ENCODE results near the gene TRIM14. TPM values are rescaled to one million over a fixed set of nuclear protein-coding genes. Genes with fewer than 3 reads are reported as not detected.

The TRIM14 gene
- total RNA-seq, 3 donors from 2014 or later = 8.8 to 14.9 (median 14.6) TPM

GRCh38 chr9:98050351-98050750 lies 68.7 kb downstream of the TRIM14 start:
- no peak overlapping the region for H3K27ac ChIP-seq
- DNase-seq (ENCODE audit: low spot score in 2 of 2) = no peak
- intact Hi-C loops (cut with DNase I; ENCODE audit: low total_unique reads) = no loop called here
- no peaks in the 10 kb centered on the region for H3K9me3 ChIP-seq
- no peaks in the 10 kb centered on the region for H3K4me1 ChIP-seq
- H3K27me3 ChIP-seq = no peaks in the 10 kb centered on the region
- H3K4me3 ChIP-seq = no peak overlapping the region
- H3K36me3 ChIP-seq = no peaks in the 10 kb centered on the region
- TF ChIP-seq POLR2AphosphoS5 (IDR thresholded peaks at IDR 0.05) (no peak), POLR2A (IDR thresholded peaks at IDR 0.05) (no peak), CTCF (IDR thresholded peaks at IDR 0.05) (no peak)

- H3K27me3 ChIP-seq = no peaks in the 10 kb centered on the region
- H3K4me3 ChIP-seq = no peak overlapping the region
- no peaks in the 10 kb centered on the region for H3K4me1 ChIP-seq
- no peak overlapping the region for H3K27ac ChIP-seq
- intact Hi-C loops (cut with DNase I; ENCODE audit: low total_unique reads) = no loop called here
- no peak for TF ChIP-seq POLR2AphosphoS5 (IDR thresholded peaks at IDR 0.05)
- TF ChIP-seq POLR2A (IDR thresholded peaks at IDR 0.05) = no peak
- TF ChIP-seq CTCF (IDR thresholded peaks at IDR 0.05) = no peak
- no peaks in the 10 kb centered on the region for H3K9me3 ChIP-seq
- no peak for DNase-seq (ENCODE audit: low spot score in 2 of 2)
- no peaks in the 10 kb centered on the region for H3K36me3 ChIP-seq
These were observed 69.5 kb downstream of the TRIM14 start for GRCh38 chr9:98049288-98050072.

GRCh38 chr9:98047002-98047401 lies 72.0 kb downstream of the TRIM14 start:
- TF ChIP-seq POLR2AphosphoS5 (IDR thresholded peaks at IDR 0.05) (no peak), CTCF (IDR thresholded peaks at IDR 0.05) (no peak), POLR2A (IDR thresholded peaks at IDR 0.05) (no peak)
- H3K27ac ChIP-seq = no peak overlapping the region
- no peak overlapping the region for H3K4me3 ChIP-seq
- H3K9me3 ChIP-seq = no peaks in the 10 kb centered on the region
- intact Hi-C loops (cut with DNase I; ENCODE audit: low total_unique reads) = no loop called here
- H3K27me3 ChIP-seq = no peaks in the 10 kb centered on the region
- H3K36me3 ChIP-seq = no peaks in the 10 kb centered on the region
- no peak for DNase-seq (ENCODE audit: low spot score in 2 of 2)
- H3K4me1 ChIP-seq = no peaks in the 10 kb centered on the region

DNA sequence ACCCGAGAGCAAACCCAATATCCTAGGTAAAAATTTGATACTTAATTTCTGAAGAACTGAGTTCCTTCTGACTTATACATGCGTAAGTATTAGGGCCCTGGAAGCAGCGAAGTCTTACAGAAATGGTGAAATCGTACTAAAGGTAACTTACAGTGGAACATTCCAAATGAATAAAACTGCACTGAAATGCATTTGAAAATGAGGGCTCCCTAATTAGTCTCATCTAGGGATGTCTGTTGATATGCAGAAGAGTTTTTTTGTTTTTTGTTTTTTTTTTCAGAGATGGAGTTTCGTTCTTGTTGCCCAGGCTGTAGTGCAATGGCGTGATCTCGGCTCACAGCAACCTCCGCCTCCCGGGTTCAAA lies 72.9 kb downstream of the TRIM14 start:
- Histone ChIP-seq H3K4me3 (no peak overlapping the region), H3K36me3 (no peaks in the 10 kb centered on the region), H3K9me3 (no peaks in the 10 kb centered on the region), H3K27me3 (no peaks in the 10 kb centered on the region), H3K4me1 (no peaks in the 10 kb centered on the region), H3K27ac (no peak overlapping the region)
- DNase-seq (ENCODE audit: low spot score in 2 of 2) = no peak
- no peak for TF ChIP-seq CTCF (IDR thresholded peaks at IDR 0.05)
- TF ChIP-seq POLR2AphosphoS5 (IDR thresholded peaks at IDR 0.05) = no peak
- no peak for TF ChIP-seq POLR2A (IDR thresholded peaks at IDR 0.05)
- intact Hi-C loops (cut with DNase I; ENCODE audit: low total_unique reads) = no loop called here

DNA sequence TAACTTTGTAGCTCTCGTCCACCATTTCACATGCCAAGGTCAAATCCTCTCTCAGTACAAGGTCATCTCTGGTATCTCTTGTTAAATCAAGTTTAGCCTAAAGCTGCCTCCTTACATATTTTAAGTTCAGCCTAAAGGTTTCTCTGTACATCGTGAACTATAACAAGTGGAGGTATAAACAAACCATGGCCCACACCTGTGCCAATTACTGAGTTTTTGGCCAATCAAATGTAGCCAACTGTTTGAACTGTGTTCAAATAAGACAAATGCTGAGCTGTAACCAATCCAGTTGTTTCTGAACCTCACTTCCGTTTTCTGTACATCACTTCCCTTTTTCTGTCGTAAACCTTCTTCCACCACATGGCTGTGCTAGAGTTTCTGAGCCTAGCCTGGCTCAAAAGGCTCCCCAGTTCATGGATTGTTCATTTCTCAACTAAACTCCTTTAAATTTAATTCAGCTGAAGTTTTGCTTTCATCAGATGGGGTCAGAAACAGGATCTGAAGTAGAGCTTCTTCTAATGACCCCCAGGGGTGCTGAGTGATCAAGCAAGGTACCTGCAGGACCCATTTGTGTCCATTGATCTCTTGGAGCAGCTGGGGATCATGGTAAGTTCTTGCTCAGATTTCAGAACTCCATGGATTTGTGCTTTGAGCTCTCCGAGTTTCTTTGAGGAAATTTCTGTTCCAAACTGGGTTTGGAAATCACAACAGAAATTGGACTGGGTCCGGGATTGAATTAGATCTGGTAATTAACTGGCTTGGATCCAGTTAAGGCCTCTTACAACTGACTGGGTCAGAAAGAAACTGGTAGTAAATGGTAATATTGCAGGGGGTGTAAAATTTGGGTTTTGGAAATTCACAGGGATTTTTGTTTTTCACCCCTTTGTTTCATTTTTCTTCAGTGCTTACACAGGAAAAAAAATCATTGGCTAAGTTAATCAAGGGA lies 73.5 kb downstream of the TRIM14 start:
- intact Hi-C loops (cut with DNase I; ENCODE audit: low total_unique reads) = no loop called here
- no peak for TF ChIP-seq POLR2AphosphoS5 (IDR thresholded peaks at IDR 0.05)
- TF ChIP-seq CTCF (IDR thresholded peaks at IDR 0.05) = no peak
- no peak for TF ChIP-seq POLR2A (IDR thresholded peaks at IDR 0.05)
- Histone ChIP-seq H3K27me3 (no peaks in the 10 kb centered on the region), H3K4me1 (no peaks in the 10 kb centered on the region), H3K4me3 (peak overlapping the region in 1 of 3 donors; percentile 39), H3K27ac (no peak overlapping the region), H3K9me3 (no peaks in the 10 kb centered on the region), H3K36me3 (no peaks in the 10 kb centered on the region)
- DNase-seq (ENCODE audit: low spot score in 2 of 2) = no peak

Measured in breast epithelium (tissue), 4 donors.